ENCODE results near the gene CDKN1A.

Gene CDKN1A

DNA sequence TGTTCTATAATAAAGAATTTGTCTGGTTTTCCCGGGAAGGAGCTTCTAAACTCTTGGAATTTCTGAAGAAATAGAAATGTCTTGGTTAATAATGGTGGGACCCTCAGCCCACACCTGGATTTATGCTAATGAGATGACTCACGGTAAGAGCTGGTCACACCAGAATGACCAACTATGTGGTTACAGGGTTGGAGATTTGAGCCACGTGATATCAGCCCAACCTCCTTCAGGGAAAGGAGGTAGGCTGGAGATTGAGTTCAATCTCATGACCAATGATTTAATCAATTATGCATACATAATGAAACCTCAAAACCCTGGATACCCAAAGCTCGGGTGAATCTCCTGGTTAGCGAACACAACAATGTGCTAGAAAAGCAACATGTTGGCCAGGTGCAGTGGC is 22.1 kb upstream of the CDKN1A start:
- TF ChIP-seq, protein P1, sequence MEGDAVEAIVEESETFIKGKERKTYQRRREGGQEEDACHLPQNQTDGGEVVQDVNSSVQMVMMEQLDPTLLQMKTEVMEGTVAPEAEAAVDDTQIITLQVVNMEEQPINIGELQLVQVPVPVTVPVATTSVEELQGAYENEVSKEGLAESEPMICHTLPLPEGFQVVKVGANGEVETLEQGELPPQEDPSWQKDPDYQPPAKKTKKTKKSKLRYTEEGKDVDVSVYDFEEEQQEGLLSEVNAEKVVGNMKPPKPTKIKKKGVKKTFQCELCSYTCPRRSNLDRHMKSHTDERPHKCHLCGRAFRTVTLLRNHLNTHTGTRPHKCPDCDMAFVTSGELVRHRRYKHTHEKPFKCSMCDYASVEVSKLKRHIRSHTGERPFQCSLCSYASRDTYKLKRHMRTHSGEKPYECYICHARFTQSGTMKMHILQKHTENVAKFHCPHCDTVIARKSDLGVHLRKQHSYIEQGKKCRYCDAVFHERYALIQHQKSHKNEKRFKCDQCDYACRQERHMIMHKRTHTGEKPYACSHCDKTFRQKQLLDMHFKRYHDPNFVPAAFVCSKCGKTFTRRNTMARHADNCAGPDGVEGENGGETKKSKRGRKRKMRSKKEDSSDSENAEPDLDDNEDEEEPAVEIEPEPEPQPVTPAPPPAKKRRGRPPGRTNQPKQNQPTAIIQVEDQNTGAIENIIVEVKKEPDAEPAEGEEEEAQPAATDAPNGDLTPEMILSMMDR (IDR thresholded peaks at IDR 0.05; ENCODE audit: insufficient read depth, low read depth, low read length, missing control alignments) = no peak

DNA sequence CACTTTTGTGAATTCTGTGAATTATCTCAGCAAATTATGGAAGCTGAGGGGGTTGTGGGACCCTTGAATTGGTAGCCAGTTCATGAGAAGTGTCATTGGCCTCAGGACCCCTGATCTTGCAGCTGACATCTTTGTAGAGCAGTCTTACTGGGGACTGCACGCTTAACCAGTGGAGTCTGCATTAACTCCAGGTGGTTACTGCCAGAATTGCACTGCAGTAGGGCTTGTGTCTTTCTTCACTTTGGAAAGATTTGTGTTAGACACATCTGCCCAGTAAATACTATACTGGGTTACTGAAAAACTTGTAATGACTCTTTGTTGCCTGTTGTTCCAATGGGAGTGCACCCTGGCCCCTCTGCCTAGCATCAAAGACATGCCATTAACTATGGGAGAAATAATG is 21.2 kb upstream of the CDKN1A start:
- TF ChIP-seq, protein P1 (IDR thresholded peaks at IDR 0.05; ENCODE audit: insufficient read depth, low read depth, low read length, missing control alignments) = peak; percentile 1
- no peak for DNase-seq (ENCODE audit: low read depth)
- no peak overlapping the region for H3K4me3 ChIP-seq (ENCODE audit: low read depth, low read length)

More for the DNA sequence above, 22.1 kb upstream of the CDKN1A start:
- no peak overlapping the region for H3K4me3 ChIP-seq (ENCODE audit: low read depth, low read length)
- DNase-seq (ENCODE audit: low read depth) = no peak

DNA sequence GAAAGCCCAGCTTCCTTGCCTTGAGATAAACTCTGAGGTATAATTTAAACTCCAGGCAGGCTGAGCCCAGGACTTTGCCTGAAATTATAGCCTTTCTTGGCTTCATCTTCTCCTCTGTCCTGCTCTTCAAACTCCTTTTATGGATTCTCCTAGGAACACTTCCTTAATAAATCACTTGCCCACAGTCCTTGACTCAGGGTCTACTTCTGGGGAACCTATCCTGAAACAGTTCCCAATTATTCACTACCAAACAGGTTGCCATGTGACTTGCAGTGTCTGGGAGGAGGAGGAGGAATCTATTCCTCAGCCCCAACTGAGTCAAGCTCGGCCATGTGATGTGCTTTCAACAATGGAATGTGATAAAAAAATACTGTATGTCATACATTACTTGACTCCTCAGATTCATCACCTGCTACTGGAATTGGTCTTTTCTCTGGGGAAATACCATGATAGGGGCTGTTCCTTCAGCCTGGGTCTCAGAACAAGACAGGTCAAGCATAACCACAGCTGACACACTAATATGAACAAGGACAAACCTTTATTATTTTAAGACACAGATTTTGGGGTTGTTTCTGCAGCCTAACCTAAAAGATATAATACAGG is 20.5 kb upstream of the CDKN1A start:
- TF ChIP-seq, protein P1 (IDR thresholded peaks at IDR 0.05; ENCODE audit: insufficient read depth, low read depth, low read length, missing control alignments) = no peak
- DNase-seq (ENCODE audit: low read depth) = peak; percentile 50
- H3K4me3 ChIP-seq (ENCODE audit: low read depth, low read length) = no peak overlapping the region

DNA sequence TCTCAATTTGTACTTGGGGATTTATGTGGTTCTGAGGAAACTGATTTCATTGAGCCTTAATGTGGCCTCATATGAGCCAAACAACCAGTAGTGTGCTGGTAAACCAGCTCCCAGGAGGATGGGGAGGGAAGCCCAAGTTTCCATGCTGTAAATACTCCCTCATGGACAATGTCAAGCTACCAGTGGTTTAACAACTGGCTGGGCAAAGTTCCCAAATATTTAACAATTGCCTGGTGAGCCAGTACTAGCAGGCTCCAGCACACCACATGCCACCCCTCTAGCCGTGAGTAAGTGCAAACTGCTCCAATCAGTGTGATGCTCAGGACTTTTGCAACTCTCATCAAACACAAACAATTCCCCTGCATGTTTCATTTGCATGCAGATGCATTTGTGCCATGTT is 19.2 kb upstream of the CDKN1A start:
- no peak for DNase-seq (ENCODE audit: low read depth)
- TF ChIP-seq, protein P1 (IDR thresholded peaks at IDR 0.05; ENCODE audit: insufficient read depth, low read depth, low read length, missing control alignments) = no peak
- H3K4me3 ChIP-seq (ENCODE audit: low read depth, low read length) = no peak overlapping the region

DNA sequence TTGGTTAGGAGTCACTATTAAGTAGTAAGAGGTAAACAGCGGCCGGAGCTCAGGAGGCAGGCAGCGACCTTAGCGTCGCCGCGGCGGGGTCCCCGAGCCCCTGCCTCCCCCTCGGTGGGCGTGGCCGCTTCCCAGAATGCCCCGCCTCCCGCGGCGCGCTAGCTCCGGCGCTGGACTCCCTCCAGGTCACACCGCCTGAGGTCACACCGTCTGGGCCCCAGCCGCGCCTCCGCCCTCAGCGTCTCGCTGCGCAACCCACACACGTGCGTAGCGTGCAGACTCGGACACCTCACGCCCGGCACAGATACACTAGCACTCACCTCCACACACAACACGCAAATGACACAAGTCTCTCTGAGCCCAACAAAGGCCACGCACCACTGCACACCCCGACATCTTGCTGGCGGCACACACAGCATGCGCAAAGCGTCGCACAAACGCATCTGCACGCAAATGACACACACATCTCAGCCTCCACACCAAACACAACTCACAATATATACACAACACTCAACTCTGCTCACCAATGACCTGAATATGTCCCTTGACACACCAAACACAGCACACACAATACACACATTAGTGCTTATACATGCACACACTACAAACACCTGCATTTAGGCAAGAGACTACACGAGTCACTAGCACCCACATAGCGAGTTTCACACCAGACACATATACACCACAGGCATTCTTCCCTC is 17.6 kb upstream of the CDKN1A start:
- TF ChIP-seq, protein P1 (IDR thresholded peaks at IDR 0.05; ENCODE audit: insufficient read depth, low read depth, low read length, missing control alignments) = no peak
- DNase-seq (ENCODE audit: low read depth) = no peak
- H3K4me3 ChIP-seq (ENCODE audit: low read depth, low read length) = no peak overlapping the region

DNA sequence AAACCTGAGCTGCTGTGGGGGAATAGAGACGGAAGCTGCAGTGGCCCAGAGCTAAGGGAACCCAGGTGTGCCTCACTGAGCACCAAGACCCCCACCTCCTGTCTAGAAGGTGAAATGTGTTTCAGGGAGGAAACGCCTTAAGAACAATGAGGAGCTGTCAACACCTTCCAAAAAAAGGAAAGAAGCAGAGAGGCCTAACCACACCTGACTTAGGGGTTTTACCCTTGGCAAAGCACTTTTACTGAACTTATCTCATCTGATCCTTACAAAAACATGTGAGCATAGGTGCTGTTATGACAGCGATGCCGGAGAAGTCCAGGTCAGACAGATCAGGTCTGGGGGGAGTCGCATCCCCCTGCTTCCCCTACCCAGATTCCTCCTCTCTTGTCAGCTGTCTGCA is 16.1 kb upstream of the CDKN1A start:
- no peak overlapping the region for H3K4me3 ChIP-seq (ENCODE audit: low read depth, low read length)
- DNase-seq (ENCODE audit: low read depth) = peak; percentile 43
- TF ChIP-seq, protein P1 (IDR thresholded peaks at IDR 0.05; ENCODE audit: insufficient read depth, low read depth, low read length, missing control alignments) = no peak
